ENCODE data around the gene ZNF497.

DNA sequence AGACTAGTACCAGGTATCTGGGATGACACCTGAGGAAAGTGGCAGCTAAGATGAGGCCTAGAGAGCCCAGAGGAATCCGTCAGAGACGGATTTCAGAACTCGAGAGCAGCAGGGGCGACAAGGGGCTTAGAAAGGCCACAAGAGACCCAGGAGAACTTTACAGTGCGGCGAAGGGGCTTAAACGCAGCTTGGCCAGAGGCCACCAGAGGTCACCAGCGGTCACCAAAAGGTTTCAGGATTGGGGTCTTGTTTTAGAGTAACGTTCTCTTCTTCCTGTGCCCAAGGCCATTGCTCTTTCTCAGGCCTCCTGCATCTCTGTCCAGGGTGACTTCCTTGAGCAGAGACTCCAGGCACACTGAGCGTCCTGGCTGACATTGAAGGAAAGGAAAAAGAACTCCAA lies 33.6 kb downstream of the ZNF497 start:
- TF ChIP-seq, protein P1, sequence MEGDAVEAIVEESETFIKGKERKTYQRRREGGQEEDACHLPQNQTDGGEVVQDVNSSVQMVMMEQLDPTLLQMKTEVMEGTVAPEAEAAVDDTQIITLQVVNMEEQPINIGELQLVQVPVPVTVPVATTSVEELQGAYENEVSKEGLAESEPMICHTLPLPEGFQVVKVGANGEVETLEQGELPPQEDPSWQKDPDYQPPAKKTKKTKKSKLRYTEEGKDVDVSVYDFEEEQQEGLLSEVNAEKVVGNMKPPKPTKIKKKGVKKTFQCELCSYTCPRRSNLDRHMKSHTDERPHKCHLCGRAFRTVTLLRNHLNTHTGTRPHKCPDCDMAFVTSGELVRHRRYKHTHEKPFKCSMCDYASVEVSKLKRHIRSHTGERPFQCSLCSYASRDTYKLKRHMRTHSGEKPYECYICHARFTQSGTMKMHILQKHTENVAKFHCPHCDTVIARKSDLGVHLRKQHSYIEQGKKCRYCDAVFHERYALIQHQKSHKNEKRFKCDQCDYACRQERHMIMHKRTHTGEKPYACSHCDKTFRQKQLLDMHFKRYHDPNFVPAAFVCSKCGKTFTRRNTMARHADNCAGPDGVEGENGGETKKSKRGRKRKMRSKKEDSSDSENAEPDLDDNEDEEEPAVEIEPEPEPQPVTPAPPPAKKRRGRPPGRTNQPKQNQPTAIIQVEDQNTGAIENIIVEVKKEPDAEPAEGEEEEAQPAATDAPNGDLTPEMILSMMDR (conservative IDR thresholded peaks at IDR 0.05; ENCODE audit: low read depth, low read length) = peak; percentile 33; the same call in 1 of the 2 replicates
- no peak for TF ChIP-seq EZH2 (IDR thresholded peaks at IDR 0.05; ENCODE audit: borderline replicate concordance, low read depth, low read length, poor library complexity, severe bottlenecking)
